LHCN-M2 (cell line): ENCODE measurements around the gene KIF26A. TPM values are rescaled to one million over a fixed set of nuclear protein-coding genes. Genes with fewer than 3 reads are reported as not detected.
"Not testable (repeated sequence)": the region's sequence is repeated elsewhere in the genome, so short reads cannot be mapped to it uniquely, and the experiment has no call there.

Source experiments
- DNase-seq: peaks from one replicate; pipeline ENCODE4 v3.0.0-alpha.2; 2012; ENCODE audit warnings: low read depth
- total RNA-seq: library from RNA; depleted of rRNA; stranded (reverse); fragments of >200 nt; gene quantifications from 2 replicates; pipeline ENCODE4 v1.2.3, GENCODE V29; 2014

The KIF26A gene
- total RNA-seq, 1 experiment from 2014 or later: not detected

- no peak for DNase-seq
Measured at GRCh38 chr14:104221071-104221625, 82.8 kb downstream of the KIF26A start.

GRCh38 chr14:104221636-104222369 is 83.4 kb downstream of the KIF26A start:
- DNase-seq: no peak

- no peak for DNase-seq
Measured at GRCh38 chr14:104222396-104223036, 84.1 kb downstream of the KIF26A start.

GRCh38 chr14:104223101-104224041 is 85.0 kb downstream of the KIF26A start:
- no peak for DNase-seq

- DNase-seq: no peak
Measured at GRCh38 chr14:104224131-104224505, 85.7 kb downstream of the KIF26A start.

GRCh38 chr14:104224506-104225277 is 86.3 kb downstream of the KIF26A start:
- DNase-seq: no peak

- DNase-seq: not testable (repeated sequence)
Measured at GRCh38 chr14:104225278-104226190, 87.1 kb downstream of the KIF26A start.

GRCh38 chr14:104226421-104227383 is 88.3 kb downstream of the KIF26A start:
- DNase-seq: no peak

GRCh38 chr14:104227806-104228205 is 89.4 kb downstream of the KIF26A start:
- no peak for DNase-seq

GRCh38 chr14:104228221-104228620 is 89.8 kb downstream of the KIF26A start:
- no peak for DNase-seq

- DNase-seq: no peak
Measured at GRCh38 chr14:104228716-104229533, 90.5 kb downstream of the KIF26A start.

- DNase-seq: no peak
Measured at GRCh38 chr14:104229534-104230055, 91.2 kb downstream of the KIF26A start.

GRCh38 chr14:104230119-104230815 is 91.9 kb downstream of the KIF26A start:
- DNase-seq: no peak
